IMR-90 (cell line): ENCODE data around the gene CSKMT. TPM values are rescaled to one million over a fixed set of nuclear protein-coding genes. Genes with fewer than 3 reads are reported as not detected.
"Not testable (repeated sequence)": the region's sequence is repeated elsewhere in the genome, so short reads cannot be mapped to it uniquely, and the experiment has no call there.

Experiments used
- ATAC-seq: fragments of 200-7000 bp; cut with Tn5 transposase; 2 replicates; pipeline ENCODE4 v1.9.1; 2020; ENCODE audit warnings: low read depth, mild to moderate bottlenecking, moderate library complexity
- BruUV-seq: library from RNA; stranded (reverse); fragments of 400-500 nt; replicated peaks from 2 replicates; lab custom pipeline; 2021; lab: Mats Ljungman, UMichigan
- CTCF ChIA-PET: fragments of 300-600 bp; formaldehyde crosslinking; extraction: SDS; loops from one replicate; lab custom pipeline; 2021; ENCODE audit warnings: antibody characterized with exemption; lab: Yijun Ruan, JAX
- POLR2A ChIA-PET: fragments of 300-600 bp; sonication (Branson Sonifier 250); formaldehyde crosslinking; loops from one replicate; lab custom pipeline; 2022; ENCODE audit warnings: antibody characterized with exemption; ENCODE audit not compliant: unreplicated experiment; lab: Charles Lee
- DNase-seq: peaks from one replicate; pipeline ENCODE4 v3.0.0; 2013
- H2AFZ ChIP-seq: replicated peaks from 2 replicates; pipeline ENCODE3; 2013; ENCODE audit warnings: low read length, mild to moderate bottlenecking; ENCODE audit not compliant: poor library complexity
- H2AK5ac ChIP-seq: 2 replicates; pipeline ENCODE4 v1.6.1; 2013; ENCODE audit warnings: low read depth, low read length, inconsistent platforms
- H2AK9ac ChIP-seq: replicated peaks from 2 replicates; pipeline ENCODE3; 2013; ENCODE audit warnings: mild to moderate bottlenecking, low read depth, low read length, moderate library complexity; ENCODE audit not compliant: poor library complexity
- H2BK120ac ChIP-seq: 2 replicates; pipeline ENCODE4 v1.6.1; 2013; ENCODE audit warnings: low read depth, low read length, inconsistent platforms
- H2BK15ac ChIP-seq: 3 replicates; pipeline ENCODE4 v1.6.1; 2013; ENCODE audit warnings: low read depth, low read length, inconsistent platforms
- H2BK20ac ChIP-seq: 2 replicates; pipeline ENCODE4 v1.6.1; 2013; ENCODE audit warnings: low read depth, mild to moderate bottlenecking, inconsistent platforms, low read length, moderate library complexity
- H2BK5ac ChIP-seq: 2 replicates; pipeline ENCODE4 v1.6.1; 2013; ENCODE audit warnings: mild to moderate bottlenecking, low read depth, low read length, inconsistent platforms; ENCODE audit not compliant: poor library complexity, severe bottlenecking
- H3K14ac ChIP-seq: replicated peaks from 2 replicates; pipeline ENCODE4 v1.6.1; 2013; ENCODE audit warnings: low read depth, low read length, inconsistent platforms
- H3K18ac ChIP-seq: 2 replicates; pipeline ENCODE4 v1.6.1; 2013; ENCODE audit warnings: low read depth, low read length, control low read depth
- H3K23ac ChIP-seq: 2 replicates; pipeline ENCODE4 v1.6.1; 2013; ENCODE audit warnings: low read depth, low read length, inconsistent platforms
- H3K27ac ChIP-seq: 2 replicates; pipeline ENCODE4 v1.5.1; 2013; ENCODE audit warnings: mild to moderate bottlenecking, control low read depth, low read length; ENCODE audit not compliant: insufficient read depth
- H3K27me3 ChIP-seq: 2 replicates; pipeline ENCODE4 v1.6.1; 2013; ENCODE audit warnings: low read length; ENCODE audit not compliant: control insufficient read depth, insufficient read depth
- H3K36me3 ChIP-seq: 2 replicates; pipeline ENCODE4 v1.6.1; 2013; ENCODE audit warnings: low read length, mixed read lengths; ENCODE audit not compliant: control insufficient read depth, insufficient read depth
- H3K4ac ChIP-seq: 2 replicates; pipeline ENCODE4 v1.6.1; 2013; ENCODE audit warnings: low read depth, low read length, inconsistent platforms
- H3K4me1 ChIP-seq: 2 replicates; pipeline ENCODE4 v1.6.1; 2013; ENCODE audit warnings: low read length, mixed read lengths; ENCODE audit not compliant: control insufficient read depth, insufficient read depth
- H3K4me2 ChIP-seq: 2 replicates; pipeline ENCODE4 v1.6.1; 2013; ENCODE audit warnings: low read depth, mild to moderate bottlenecking, control low read depth, low read length, moderate library complexity
- H3K4me3 ChIP-seq: 2 replicates; pipeline ENCODE4 v1.5.1; 2013; ENCODE audit warnings: low read depth, mild to moderate bottlenecking, control low read depth, low read length, moderate library complexity; ENCODE audit not compliant: insufficient read depth
- H3K56ac ChIP-seq: 2 replicates; pipeline ENCODE4 v1.6.1; 2013; ENCODE audit warnings: low read length, inconsistent platforms; ENCODE audit not compliant: insufficient read depth; ENCODE audit errors: extremely low read depth
- H3K79me1 ChIP-seq, 2 experiments: 2 replicates each; pipeline ENCODE4 v1.6.1; 2013; ENCODE audit warnings: low read length in 2 of 2, inconsistent platforms in 1 of 2, low read depth in 1 of 2
- H3K9ac ChIP-seq: 2 replicates; pipeline ENCODE4 v1.6.1; 2013; ENCODE audit warnings: low read depth, low read length, control low read depth
- H3K9me1 ChIP-seq: 2 replicates; pipeline ENCODE4 v1.6.1; 2013; ENCODE audit warnings: low read length, inconsistent platforms; ENCODE audit not compliant: insufficient read depth
- H3K9me3 ChIP-seq: 2 replicates; pipeline ENCODE4 v1.6.1; 2013; ENCODE audit warnings: low read length; ENCODE audit not compliant: control insufficient read depth, insufficient read depth
- H4K20me1 ChIP-seq: 2 replicates; pipeline ENCODE4 v1.6.1; 2013; ENCODE audit warnings: low read length, inconsistent platforms; ENCODE audit not compliant: insufficient read depth
- H4K5ac ChIP-seq: 2 replicates; pipeline ENCODE4 v1.6.1; 2013; ENCODE audit warnings: mild to moderate bottlenecking, low read depth, low read length, control low read depth
- H4K8ac ChIP-seq, 2 experiments: 2 replicates each; pipeline ENCODE4 v1.6.1; 2013; ENCODE audit warnings: low read depth in 2 of 2, low read length in 2 of 2, control low read depth in 1 of 2, inconsistent platforms in 1 of 2
- H4K91ac ChIP-seq: 2 replicates; pipeline ENCODE4 v1.6.1; 2013; ENCODE audit warnings: low read depth, low read length, inconsistent platforms; ENCODE audit not compliant: insufficient read depth
- WGBS, 2 experiments: methylation state at CpG; one replicate each; pipeline versions ENCODE4 v1.1.5 to v1.1.7; 2013; ENCODE audit warnings: missing lambda C conversion rate in 2 of 2; ENCODE audit not compliant: insufficient read length in 1 of 2; ENCODE audit errors: extremely low coverage in 2 of 2; 5-methylcytosine and 5-hydroxymethylcytosine counted together
- dilution Hi-C: fragments of 300-500 bp; cut with HindIII; formaldehyde crosslinking; loops from one replicate; pipeline ENCODE4 v1.14.3; 2018; ENCODE audit warnings: low sequenced_read_pairs; ENCODE audit not compliant: unreplicated experiment
- in situ Hi-C: fragments of 300-500 bp; cut with MboI; formaldehyde crosslinking; loops from 3 replicates; pipeline ENCODE4 v1.14.3; 2019; ENCODE audit warnings: low sequenced_read_pairs, inconsistent platforms, mixed read lengths
- intact Hi-C: fragments of 100-400 bp; cut with micrococcal nuclease; formaldehyde crosslinking; loops from 2 replicates; pipeline ENCODE4 v1.10.0; 2022
- polyA plus RNA-seq, 3 experiments: library from polyadenylated mRNA; depleted of rRNA; stranded (reverse); fragments of >200 nt; gene quantifications; 2 replicates each; pipeline ENCODE4 v1.2.3, GENCODE V29; 2012; ENCODE audit warnings: low replicate concordance in 1 of 3
- total RNA-seq: library from RNA; depleted of rRNA; stranded (reverse); fragments of >200 nt; gene quantifications from 2 replicates; pipeline ENCODE4 v1.2.3, GENCODE V29; 2012

CSKMT gene
- total and polyA plus RNA-seq, 2 of the 4 experiments (the other 2 are of a cell fraction): 5.3 to 7.9 TPM

GRCh38 chr11:62703921-62704320 lies 38.8 kb downstream of the CSKMT start:
- H3K9ac ChIP-seq, H2AK9ac ChIP-seq, H3K36me3 ChIP-seq, H3K23ac ChIP-seq, H2AK5ac ChIP-seq, H4K8ac ChIP-seq, H3K56ac ChIP-seq, BruUV-seq, H2BK20ac ChIP-seq, intact Hi-C loops, H3K27me3 ChIP-seq, dilution Hi-C loops, H3K9me3 ChIP-seq, H2BK15ac ChIP-seq, H4K91ac ChIP-seq, H3K4me2 ChIP-seq, H4K20me1 ChIP-seq, POLR2A ChIA-PET, H2BK5ac ChIP-seq, DNase-seq, H3K18ac ChIP-seq, H3K4me3 ChIP-seq, H2AFZ ChIP-seq, H2BK120ac ChIP-seq, H3K4ac ChIP-seq, in situ Hi-C loops, H3K27ac ChIP-seq, ATAC-seq, H3K14ac ChIP-seq, H4K5ac ChIP-seq: not testable (repeated sequence)
- H3K9me1 ChIP-seq: peaks cover 16% of the 10 kb centered on the region
- H3K4me1 ChIP-seq: peaks cover 12% of the 10 kb centered on the region
- H3K79me1 ChIP-seq: peaks cover 13 to 39% of the 10 kb centered on the region in 2 experiments
- CTCF ChIA-PET: interaction anchor here (1.0 kb wide), 1 partner anchor 10 kb away, joined by 4 read pairs; no protein-coding TSS in a partner anchor
- 100% methylated on average over 1 of the region's 4 CpGs; no CpG with 5 or more reads in 1 of the 2 experiments for WGBS, 2 experiments
